ENCODE results near the gene MS4A6E.
"Not testable (repeated sequence)": the region's sequence is repeated elsewhere in the genome, so short reads cannot be mapped to it uniquely, and the experiment has no call there.

Gene MS4A6E, protein sequence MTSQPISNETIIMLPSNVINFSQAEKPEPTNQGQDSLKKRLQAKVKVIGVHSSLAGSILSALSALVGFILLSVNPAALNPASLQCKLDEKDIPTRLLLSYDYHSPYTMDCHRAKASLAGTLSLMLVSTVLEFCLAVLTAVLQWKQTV

DNA sequence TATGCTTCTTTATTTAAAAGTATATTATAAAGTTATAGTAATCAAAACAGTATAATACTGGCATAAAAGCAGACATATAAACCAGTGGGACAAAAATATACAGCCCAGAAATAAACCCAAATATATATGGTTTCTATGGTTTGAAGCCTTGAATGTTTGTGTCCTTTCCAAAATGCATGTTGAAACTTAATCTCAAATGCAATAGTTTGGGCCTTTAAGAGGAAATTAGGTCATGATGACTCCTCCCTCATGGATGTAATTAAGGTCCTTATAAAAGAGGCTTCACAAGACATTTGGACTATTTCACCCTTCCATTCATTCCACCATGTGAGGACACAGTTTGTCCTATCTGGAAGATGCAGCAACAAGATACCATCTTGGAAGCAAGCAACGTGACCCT, at the start of gene MS4A6E:
Gene MS4A6E (plus strand): TSS at position 301 of the 400 bp plus-strand sequence. CDS start 7,641 bp downstream, outside the sequence.
- no peak for DNase-seq

- no peak for DNase-seq
Measured at GRCh38 chr11:60280412-60280811, 46.6 kb upstream of the MS4A6E start, which contains the start of gene MS4A4A. TSS of gene MS4A4A (plus strand) at chr11:60280666. CDS start at chr11:60280676, 10 bp downstream.

GRCh38 chr11:60281485-60281884, 45.6 kb upstream of the MS4A6E start:
- DNase-seq: no peak

- DNase-seq: no peak
Measured at GRCh38 chr11:60282286-60282685, 44.8 kb upstream of the MS4A6E start.

GRCh38 chr11:60285411-60286126, 41.5 kb upstream of the MS4A6E start:
- not testable (repeated sequence) for DNase-seq

DNA sequence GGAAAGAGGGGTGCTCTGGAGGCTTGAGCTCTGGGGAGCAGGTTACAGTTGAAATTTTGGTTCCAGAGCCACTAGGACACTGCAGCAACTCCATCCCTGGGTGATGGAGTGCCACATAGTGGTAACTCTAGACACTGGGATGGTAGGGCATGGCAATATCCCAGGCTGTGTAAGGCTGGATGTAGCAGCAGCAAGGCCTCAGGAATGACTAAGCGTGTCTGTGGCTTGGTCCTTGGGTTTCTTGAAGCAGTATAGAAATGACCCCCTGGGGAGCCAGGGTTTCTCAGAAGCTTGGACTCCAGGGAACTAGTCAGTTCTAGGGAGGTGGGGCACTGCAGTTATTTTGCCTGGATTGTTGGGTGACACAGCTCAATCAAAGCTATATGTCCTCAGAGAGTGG, 38.5 kb upstream of the MS4A6E start:
- no peak for DNase-seq

GRCh38 chr11:60292145-60292544, 34.9 kb upstream of the MS4A6E start:
- DNase-seq: no peak

DNA sequence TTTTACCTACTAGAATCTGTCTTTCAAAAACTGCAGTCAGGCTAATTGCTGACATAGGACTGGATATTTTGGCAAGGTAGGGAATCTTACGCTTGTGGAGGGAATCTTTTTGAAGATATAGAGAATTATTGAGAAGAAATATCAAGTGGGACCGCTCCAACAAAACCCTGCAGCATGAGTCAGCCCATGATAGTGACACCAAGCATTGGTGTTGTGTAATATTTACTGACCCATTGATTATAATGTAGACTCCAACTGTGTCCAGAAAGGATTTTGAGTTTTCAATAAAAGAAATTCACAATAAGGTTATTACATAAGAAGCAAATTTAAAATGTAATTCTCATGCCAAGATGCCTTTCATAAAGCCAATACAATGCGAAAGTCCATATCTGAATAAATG, 25.9 kb upstream of the MS4A6E start:
- DNase-seq: no peak

DNA sequence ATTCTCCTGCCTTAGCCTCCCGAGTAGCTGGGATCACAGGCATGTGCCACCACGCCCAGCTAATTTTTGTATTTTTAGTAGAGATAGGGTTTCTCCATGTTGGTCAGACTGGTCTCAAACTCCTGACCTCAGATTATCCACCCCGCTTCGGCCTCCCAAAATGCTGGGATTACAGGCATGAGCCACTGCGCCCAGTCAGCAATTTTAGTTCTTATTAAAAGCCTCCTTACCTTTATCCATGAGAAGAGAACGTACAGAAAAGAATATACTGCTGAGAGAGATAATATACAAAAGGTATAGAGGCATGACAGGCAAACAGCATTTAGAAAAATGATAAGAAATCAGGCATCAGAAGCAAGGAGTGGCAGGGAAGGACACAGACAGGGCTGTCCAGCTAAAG, 25.2 kb upstream of the MS4A6E start:
- DNase-seq: not testable (repeated sequence)

DNA sequence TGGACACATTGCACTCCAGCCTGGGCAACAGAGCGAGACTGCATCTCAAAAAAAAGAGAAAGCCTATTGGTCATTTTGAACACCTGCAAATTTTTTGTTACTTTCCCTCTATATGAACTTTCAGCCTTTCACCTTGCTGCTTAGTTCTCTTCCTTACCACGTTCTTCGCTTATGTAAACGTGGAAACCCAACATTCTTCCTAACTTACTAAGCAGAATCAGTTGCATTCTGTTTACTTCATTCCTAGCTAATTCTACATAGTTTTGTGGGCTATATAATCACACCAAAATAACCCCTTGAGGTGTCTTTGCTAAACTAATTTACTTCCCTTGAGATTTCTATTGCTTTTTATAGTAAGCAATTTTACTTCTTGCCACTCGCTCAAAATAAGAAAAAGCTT, 23.4 kb upstream of the MS4A6E start:
- DNase-seq: no peak

- no peak for DNase-seq
Measured at GRCh38 chr11:60305906-60306619, 21.0 kb upstream of the MS4A6E start.

- no peak for DNase-seq
Measured at GRCh38 chr11:60307507-60308195, 19.4 kb upstream of the MS4A6E start.

DNA sequence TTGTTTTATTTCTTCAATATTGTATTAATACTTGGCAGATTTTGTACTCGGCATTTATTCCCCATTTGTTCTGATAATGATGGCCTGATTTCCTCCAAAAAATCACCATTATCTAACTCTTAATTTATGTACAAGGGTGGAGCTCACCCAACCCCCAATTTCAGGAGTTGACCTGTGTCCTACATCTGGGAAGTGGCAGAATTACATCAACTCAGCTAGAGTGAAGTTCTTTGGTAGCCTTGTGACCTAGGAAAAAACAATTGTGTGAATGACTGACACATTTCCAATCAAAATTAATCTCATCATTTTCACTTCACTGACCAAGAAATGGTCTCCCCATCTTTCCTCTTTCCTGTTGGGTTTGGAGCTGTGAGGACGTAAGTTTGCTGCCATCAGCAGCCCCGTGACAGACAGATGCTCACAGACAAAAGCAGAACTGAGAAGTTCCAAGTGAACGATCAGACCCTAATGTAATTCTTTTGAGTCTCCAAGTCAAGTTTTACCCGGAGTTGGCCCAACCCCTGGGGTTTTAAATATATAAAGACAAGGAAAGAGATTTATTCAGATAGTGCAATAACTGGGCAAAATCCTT, 16.6 kb upstream of the MS4A6E start:
- no peak for DNase-seq

- DNase-seq: no peak
Measured at GRCh38 chr11:60314635-60315321, 12.3 kb upstream of the MS4A6E start.

GRCh38 chr11:60315871-60316270, 11.2 kb upstream of the MS4A6E start:
- DNase-seq: no peak

GRCh38 chr11:60316317-60316716, 10.7 kb upstream of the MS4A6E start:
- no peak for DNase-seq

- no peak for DNase-seq
Measured at GRCh38 chr11:60318726-60319125, 8.3 kb upstream of the MS4A6E start.

- DNase-seq: no peak
Measured at GRCh38 chr11:60321051-60321450, 6.0 kb upstream of the MS4A6E start.

DNA sequence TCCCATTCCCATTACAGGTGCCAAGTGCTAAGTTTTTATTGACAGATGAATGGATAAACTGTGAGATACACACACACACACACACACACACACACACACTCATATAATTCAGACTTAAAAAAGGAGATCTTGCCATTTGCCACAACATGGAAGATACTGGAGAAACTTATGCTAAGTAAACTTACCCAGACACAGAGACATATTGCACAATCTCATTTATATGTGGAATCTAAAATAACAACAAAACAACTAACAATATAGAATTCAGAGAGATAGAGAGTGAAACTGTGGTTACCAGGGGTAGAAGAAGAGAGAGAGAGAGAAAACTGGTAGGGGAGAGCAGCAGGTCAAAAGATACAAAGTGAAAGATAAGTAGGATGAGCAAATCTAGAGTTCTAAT, 1.4 kb downstream of the MS4A6E start:
- no peak for DNase-seq

DNA sequence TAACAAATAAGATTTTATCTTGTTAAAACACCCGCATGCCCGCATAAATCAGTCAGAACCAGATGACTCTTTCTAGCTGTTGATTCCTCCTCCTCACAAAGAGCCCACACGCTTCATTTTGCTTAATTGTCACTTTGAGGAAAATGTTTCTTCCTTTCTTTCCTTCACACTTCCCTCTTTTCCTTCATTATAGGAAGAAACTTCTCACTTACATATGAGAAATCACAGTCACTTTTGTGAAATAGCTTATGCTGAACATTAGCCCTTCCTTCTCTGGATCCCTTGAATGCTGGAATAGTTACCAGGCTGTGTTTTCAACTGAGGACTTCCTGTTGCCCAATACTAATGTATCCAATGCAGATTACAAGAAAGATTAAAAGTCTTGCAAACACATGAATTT, 5.8 kb downstream of the MS4A6E start:
- no peak for DNase-seq

GRCh38 chr11:60334005-60334620, 7.1 kb downstream of the MS4A6E start:
- no peak for DNase-seq
